PFSK-1 (cell line): ENCODE data around the gene EHMT2.

Experiments used
- FOXP2 ChIP-seq: optimal IDR thresholded peaks from 2 replicates; pipeline ENCODE3; 2011; ENCODE audit warnings: borderline replicate concordance, control low read depth, inconsistent platforms; ENCODE audit not compliant: insufficient read depth; ENCODE audit errors: extremely low read length, extremely low read depth
- POLR2AphosphoS5 ChIP-seq: IDR thresholded peaks from 2 replicates; pipeline ENCODE4 v1.6.1; 2012; ENCODE audit warnings: low read depth, mild to moderate bottlenecking, control low read depth, low read length, moderate library complexity
- SIN3A ChIP-seq: IDR thresholded peaks from 2 replicates; pipeline ENCODE4 v1.6.1; 2012; ENCODE audit warnings: mild to moderate bottlenecking, low read length, moderate library complexity, borderline replicate concordance; ENCODE audit not compliant: insufficient read depth
- TAF1 ChIP-seq: IDR thresholded peaks from 2 replicates; pipeline ENCODE4 v1.6.1; 2012; ENCODE audit warnings: low read length, control low read depth, borderline replicate concordance; ENCODE audit not compliant: insufficient read depth
- TF ChIP-seq, protein P1 (sequence below), 2 experiments: IDR thresholded peaks; 2 replicates each; pipeline versions ENCODE4 v1.6.1 to v1.8.0; 2011 to 2012; ENCODE audit warnings: low read depth in 2 of 2, low read length in 2 of 2, control low read depth in 1 of 2, inconsistent platforms in 1 of 2, mild to moderate bottlenecking in 1 of 2, moderate library complexity in 1 of 2; ENCODE audit not compliant: insufficient read depth in 1 of 2

The EHMT2 gene

GRCh38 chr6:31864818-31865204 is 32.7 kb downstream of the EHMT2 start:
- TF ChIP-seq SIN3A (no peak), FOXP2 (no peak), TAF1 (no peak), POLR2AphosphoS5 (no peak)
- TF ChIP-seq, protein P1, sequence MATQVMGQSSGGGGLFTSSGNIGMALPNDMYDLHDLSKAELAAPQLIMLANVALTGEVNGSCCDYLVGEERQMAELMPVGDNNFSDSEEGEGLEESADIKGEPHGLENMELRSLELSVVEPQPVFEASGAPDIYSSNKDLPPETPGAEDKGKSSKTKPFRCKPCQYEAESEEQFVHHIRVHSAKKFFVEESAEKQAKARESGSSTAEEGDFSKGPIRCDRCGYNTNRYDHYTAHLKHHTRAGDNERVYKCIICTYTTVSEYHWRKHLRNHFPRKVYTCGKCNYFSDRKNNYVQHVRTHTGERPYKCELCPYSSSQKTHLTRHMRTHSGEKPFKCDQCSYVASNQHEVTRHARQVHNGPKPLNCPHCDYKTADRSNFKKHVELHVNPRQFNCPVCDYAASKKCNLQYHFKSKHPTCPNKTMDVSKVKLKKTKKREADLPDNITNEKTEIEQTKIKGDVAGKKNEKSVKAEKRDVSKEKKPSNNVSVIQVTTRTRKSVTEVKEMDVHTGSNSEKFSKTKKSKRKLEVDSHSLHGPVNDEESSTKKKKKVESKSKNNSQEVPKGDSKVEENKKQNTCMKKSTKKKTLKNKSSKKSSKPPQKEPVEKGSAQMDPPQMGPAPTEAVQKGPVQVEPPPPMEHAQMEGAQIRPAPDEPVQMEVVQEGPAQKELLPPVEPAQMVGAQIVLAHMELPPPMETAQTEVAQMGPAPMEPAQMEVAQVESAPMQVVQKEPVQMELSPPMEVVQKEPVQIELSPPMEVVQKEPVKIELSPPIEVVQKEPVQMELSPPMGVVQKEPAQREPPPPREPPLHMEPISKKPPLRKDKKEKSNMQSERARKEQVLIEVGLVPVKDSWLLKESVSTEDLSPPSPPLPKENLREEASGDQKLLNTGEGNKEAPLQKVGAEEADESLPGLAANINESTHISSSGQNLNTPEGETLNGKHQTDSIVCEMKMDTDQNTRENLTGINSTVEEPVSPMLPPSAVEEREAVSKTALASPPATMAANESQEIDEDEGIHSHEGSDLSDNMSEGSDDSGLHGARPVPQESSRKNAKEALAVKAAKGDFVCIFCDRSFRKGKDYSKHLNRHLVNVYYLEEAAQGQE (IDR thresholded peaks at IDR 0.05; ENCODE audit: insufficient read depth in 1 of 2, low read depth in 2 of 2, low read length in 2 of 2) = no peak

GRCh38 chr6:31862344-31863235 is 34.9 kb downstream of the EHMT2 start, which contains the start of gene NEU1:
TSS of gene NEU1 (minus strand) at chr6:31862821. CDS start at chr6:31862776, 45 bp downstream.
- peak; percentile 100 for TF ChIP-seq SIN3A
- TF ChIP-seq, protein P1 (IDR thresholded peaks at IDR 0.05; ENCODE audit: insufficient read depth in 1 of 2, low read depth in 2 of 2, low read length in 2 of 2) = peak; percentile 49 to 58; a peak in 1 of 4 replicates
- peak; percentile 75 for TF ChIP-seq FOXP2
- TF ChIP-seq TAF1 = peak; percentile 92
- peak; percentile 99 for TF ChIP-seq POLR2AphosphoS5

- no peak for TF ChIP-seq FOXP2
- TF ChIP-seq, protein P1 (IDR thresholded peaks at IDR 0.05; ENCODE audit: insufficient read depth in 1 of 2, low read depth in 2 of 2, low read length in 2 of 2) = no peak
- no peak for TF ChIP-seq SIN3A
- TF ChIP-seq POLR2AphosphoS5 = no peak
- no peak for TF ChIP-seq TAF1
Measured at GRCh38 chr6:31861919-31862343, 35.6 kb downstream of the EHMT2 start.

GRCh38 chr6:31861150-31861549 is 36.3 kb downstream of the EHMT2 start:
- TF ChIP-seq, protein P1 (IDR thresholded peaks at IDR 0.05; ENCODE audit: insufficient read depth in 1 of 2, low read depth in 2 of 2, low read length in 2 of 2) = no peak
- TF ChIP-seq SIN3A = no peak
- no peak for TF ChIP-seq POLR2AphosphoS5
- TF ChIP-seq FOXP2 = no peak
- no peak for TF ChIP-seq TAF1
